ENCODE measurements around the gene DOCK9. TPM values are rescaled to one million over a fixed set of nuclear protein-coding genes. Genes with fewer than 3 reads are reported as not detected.
A peak's percentile ranks its signal among the peaks of the same experiment; 100 is the strongest.

The DOCK9 gene
- total RNA-seq, 4 donors from 2014 or later: 79.1 to 197 (median 107) TPM

GRCh38 chr13:98915563-98915962 lies 62.3 kb downstream of the DOCK9 start:
- intact Hi-C loops (cut with DNase I; ENCODE audit: low total_unique reads): no loop called here
- Histone ChIP-seq H3K27ac (no peak overlapping the region), H3K27me3 (no peaks in the 10 kb centered on the region)

DNA sequence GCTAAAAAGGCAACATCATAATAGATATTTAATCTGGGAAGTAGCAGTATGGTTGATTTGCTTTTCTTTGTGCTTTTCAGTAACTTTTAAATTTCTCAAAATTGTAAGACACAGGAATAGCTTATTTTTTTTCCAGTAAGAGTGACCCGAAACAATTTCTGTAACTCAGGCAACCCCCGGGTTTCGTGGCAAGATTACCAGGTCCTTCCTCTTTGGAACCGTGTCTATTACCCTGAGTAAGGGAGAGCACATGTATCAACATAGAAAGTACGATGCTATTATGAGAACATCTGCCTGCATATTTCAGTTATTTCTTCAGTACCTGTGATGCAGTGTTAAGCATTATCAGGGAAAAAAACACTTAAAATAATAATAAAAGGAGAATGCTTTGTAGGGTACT lies 64.1 kb downstream of the DOCK9 start:
- Histone ChIP-seq H3K4me1 (no peaks in the 10 kb centered on the region), H3K36me3 (no peaks in the 10 kb centered on the region), H3K4me3 (no peak overlapping the region), H3K9me3 (no peaks in the 10 kb centered on the region), H3K27me3 (no peaks in the 10 kb centered on the region), H3K27ac (peak overlapping the region in 1 of 2 donors; percentile 22)
- no peak for DNase-seq
- intact Hi-C loops (cut with DNase I; ENCODE audit: low total_unique reads): no loop called here
- TF ChIP-seq POLR2A (IDR thresholded peaks at IDR 0.05): no peak
- TF ChIP-seq CTCF (IDR thresholded peaks at IDR 0.05): no peak

More at GRCh38 chr13:98915563-98915962, 62.3 kb downstream of the DOCK9 start:
- no peak for TF ChIP-seq CTCF (IDR thresholded peaks at IDR 0.05)
- TF ChIP-seq POLR2A (IDR thresholded peaks at IDR 0.05): no peak
- no peaks in the 10 kb centered on the region for H3K4me1 ChIP-seq
- no peak for DNase-seq
- H3K9me3 ChIP-seq: no peaks in the 10 kb centered on the region
- H3K36me3 ChIP-seq: no peaks in the 10 kb centered on the region
- H3K4me3 ChIP-seq: no peak overlapping the region

GRCh38 chr13:98912846-98913245 lies 65.0 kb downstream of the DOCK9 start:
- H3K4me1 ChIP-seq: no peaks in the 10 kb centered on the region

DNA sequence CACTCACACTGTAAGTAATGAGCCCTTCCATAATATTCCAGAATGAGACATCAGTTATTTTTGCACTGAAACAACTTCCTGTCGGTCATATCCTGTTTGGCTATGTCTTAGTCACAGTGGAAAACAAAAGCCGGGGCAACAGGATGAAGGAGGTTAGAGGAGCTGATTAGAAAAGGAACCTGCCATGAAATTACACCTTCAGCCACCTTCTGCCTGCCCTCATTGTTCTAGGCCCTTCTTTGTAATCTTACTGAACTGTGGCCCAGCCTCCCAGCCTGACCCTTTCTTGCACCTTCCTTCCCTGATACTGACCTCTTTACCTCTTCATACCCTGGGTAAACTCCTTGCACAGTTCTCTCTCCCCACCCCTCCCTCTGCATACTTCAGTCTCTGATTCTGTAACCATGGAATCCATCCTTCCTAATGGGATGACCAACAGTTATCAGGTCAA lies 67.3 kb downstream of the DOCK9 start:
- intact Hi-C loops (cut with DNase I; ENCODE audit: low total_unique reads): no loop called here
- Histone ChIP-seq H3K27me3 (no peaks in the 10 kb centered on the region), H3K4me1 (no peaks in the 10 kb centered on the region), H3K36me3 (no peaks in the 10 kb centered on the region), H3K27ac (peak overlapping the region; percentile 12 to 77), H3K4me3 (no peak overlapping the region), H3K9me3 (no peaks in the 10 kb centered on the region)
- TF ChIP-seq CTCF (IDR thresholded peaks at IDR 0.05) (no peak), POLR2A (IDR thresholded peaks at IDR 0.05) (no peak)
- peak in 1 of 2 donors; percentile 34 for DNase-seq

More at GRCh38 chr13:98912846-98913245, 65.0 kb downstream of the DOCK9 start:
- H3K27ac ChIP-seq: peak overlapping the region in 1 of 2 donors; percentile 22
- H3K4me3 ChIP-seq: no peak overlapping the region
- DNase-seq: no peak
- no peaks in the 10 kb centered on the region for H3K36me3 ChIP-seq
- H3K9me3 ChIP-seq: no peaks in the 10 kb centered on the region
- H3K27me3 ChIP-seq: no peaks in the 10 kb centered on the region
- TF ChIP-seq CTCF (IDR thresholded peaks at IDR 0.05): no peak
- no peak for TF ChIP-seq POLR2A (IDR thresholded peaks at IDR 0.05)
- intact Hi-C loops (cut with DNase I; ENCODE audit: low total_unique reads): no loop called here

DNA sequence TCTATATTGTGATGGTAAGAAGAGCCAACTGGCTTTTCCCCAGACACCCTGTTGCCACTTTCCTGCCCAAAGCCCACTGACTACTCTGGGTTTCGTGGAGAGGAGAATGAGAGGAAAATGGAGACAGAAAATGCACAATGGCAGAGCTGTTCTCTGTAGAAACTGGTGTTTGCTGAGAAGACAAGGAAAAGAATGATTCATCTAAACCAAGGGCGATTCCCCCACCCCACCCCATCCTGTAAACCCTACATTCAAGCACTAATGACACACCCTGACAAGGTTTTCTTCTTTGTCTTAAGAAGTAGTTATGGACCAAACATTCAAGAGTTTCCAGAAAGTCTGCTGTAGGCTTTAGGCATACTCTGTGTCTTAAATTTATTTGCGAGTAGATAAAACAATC lies 68.8 kb downstream of the DOCK9 start:
- Histone ChIP-seq H3K4me1 (no peaks in the 10 kb centered on the region), H3K36me3 (no peaks in the 10 kb centered on the region), H3K27me3 (no peaks in the 10 kb centered on the region), H3K4me3 (no peak overlapping the region), H3K9me3 (no peaks in the 10 kb centered on the region), H3K27ac (peak overlapping the region in 1 of 2 donors; percentile 77)
- intact Hi-C loops (cut with DNase I; ENCODE audit: low total_unique reads): no loop called here
- TF ChIP-seq CTCF (IDR thresholded peaks at IDR 0.05) (no peak), POLR2A (IDR thresholded peaks at IDR 0.05) (no peak)
- no peak for DNase-seq

All from uterus (tissue), 4 donors.